ENCODE results near the gene UBQLN2. TPM values are rescaled to one million over a fixed set of nuclear protein-coding genes. Genes with fewer than 3 reads are reported as not detected.
A peak's percentile ranks its signal among the peaks of the same experiment; 100 is the strongest.
"Not testable (repeated sequence)": the region's sequence is repeated elsewhere in the genome, so short reads cannot be mapped to it uniquely, and the experiment has no call there.

Gene UBQLN2
- total and polyA plus RNA-seq, 10 donors, result 8.2 to 30.5 (median 26.1) TPM

DNA sequence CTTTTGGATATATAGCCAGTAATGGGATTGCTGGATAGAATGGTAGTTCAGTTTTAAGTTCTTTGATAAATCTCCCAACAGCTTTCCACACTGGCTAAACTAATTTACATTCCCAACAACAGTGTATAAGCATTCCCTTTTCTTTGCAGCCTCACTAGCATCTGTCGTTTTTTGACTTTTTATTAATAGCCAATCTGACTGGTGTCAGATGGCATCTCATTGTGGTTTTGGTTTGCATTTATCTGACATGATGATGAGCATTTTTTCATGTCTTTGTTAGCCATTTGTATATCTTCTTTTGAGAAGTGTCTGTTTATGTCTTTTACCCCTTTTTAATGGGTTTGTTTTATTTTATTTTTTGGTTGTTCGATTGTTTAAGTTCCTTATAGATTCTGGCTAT lies 13.3 kb downstream of the UBQLN2 start:
- no peak overlapping the region for H3K27ac ChIP-seq
- no peak for DNase-seq
- no peak overlapping the region for H3K4me3 ChIP-seq
- 77 to 97% (median 92%) methylated on average over 2 of the region's 2 CpGs for WGBS, 5 donors
- peaks cover 0 to 11% (median 0%) of the 10 kb centered on the region in 6 donors for H3K36me3 ChIP-seq
- H3K4me1 ChIP-seq, result no peaks in the 10 kb centered on the region
- intact Hi-C loops (cut with DNase I; ENCODE audit: low total_unique reads), result no loop called here
- no peak for TF ChIP-seq POLR2AphosphoS5 (IDR thresholded peaks at IDR 0.05)
- TF ChIP-seq CTCF (IDR thresholded peaks at IDR 0.05 in 8 of 11, conservative IDR thresholded peaks at IDR 0.05 in 3 of 11), result no peak
- no peak for TF ChIP-seq POLR2A (IDR thresholded peaks at IDR 0.05)
- H3K9me3 ChIP-seq, result peaks cover 0 to 16% (median 0%) of the 10 kb centered on the region in 8 donors
- no peaks in the 10 kb centered on the region for H3K27me3 ChIP-seq (replicated peaks in 1 of 7)

DNA sequence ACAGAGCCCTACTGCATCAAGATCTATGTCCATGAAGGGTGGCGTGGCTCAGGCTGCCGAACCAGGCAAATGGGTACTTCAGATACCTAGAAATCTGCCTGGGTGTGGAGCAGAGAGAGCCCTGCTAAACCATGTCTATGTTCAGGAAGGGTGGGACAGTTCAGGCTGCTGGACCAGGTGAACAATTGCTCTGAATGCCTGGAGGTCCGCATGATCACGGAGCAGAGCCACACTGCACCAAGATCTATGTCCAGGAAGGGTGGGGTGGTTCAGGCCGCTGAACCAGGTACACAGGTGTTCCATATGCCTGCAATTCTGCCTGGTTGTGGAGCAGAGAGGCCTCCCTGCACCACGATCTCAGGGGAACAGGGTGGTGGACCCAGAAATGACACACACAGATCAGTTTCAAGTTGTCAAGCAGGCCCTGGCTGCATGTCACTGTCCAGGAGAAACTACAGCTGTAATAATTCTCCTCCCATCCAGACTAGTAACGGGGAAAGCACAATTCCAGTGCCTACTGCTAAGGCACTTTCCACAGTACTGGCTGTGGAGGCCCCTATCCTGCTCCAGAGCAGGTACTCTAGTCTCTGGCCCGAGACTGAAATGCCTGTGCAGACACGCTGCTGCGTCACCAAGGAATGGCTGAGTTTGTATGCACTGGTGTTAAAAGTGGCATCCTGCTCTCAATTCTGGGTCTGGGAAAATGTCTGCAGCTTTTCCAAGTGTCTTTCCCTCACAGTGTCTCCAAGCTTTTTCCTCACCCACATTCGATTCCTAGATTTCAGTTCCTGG lies 25.2 kb downstream of the UBQLN2 start:
- no peak overlapping the region for H3K27ac ChIP-seq
- 81 to 98% (median 92%) methylated on average over 6 to 11 of the region's 11 CpGs for WGBS, 5 donors
- peak; percentile 63 for DNase-seq
- no peaks in the 10 kb centered on the region for H3K4me1 ChIP-seq
- TF ChIP-seq CTCF (IDR thresholded peaks at IDR 0.05 in 8 of 11, conservative IDR thresholded peaks at IDR 0.05 in 3 of 11) (no peak), POLR2A (IDR thresholded peaks at IDR 0.05) (no peak), POLR2AphosphoS5 (IDR thresholded peaks at IDR 0.05) (no peak)
- no peak overlapping the region for H3K4me3 ChIP-seq
- H3K9me3 ChIP-seq, result peaks cover 0 to 35% (median 10%) of the 10 kb centered on the region in 8 donors
- intact Hi-C loops (cut with DNase I; ENCODE audit: low total_unique reads), result no loop called here
- H3K27me3 ChIP-seq (replicated peaks in 1 of 7), result no peaks in the 10 kb centered on the region
- H3K36me3 ChIP-seq, result peaks cover 0 to 3% (median 0%) of the 10 kb centered on the region in 6 donors

DNA sequence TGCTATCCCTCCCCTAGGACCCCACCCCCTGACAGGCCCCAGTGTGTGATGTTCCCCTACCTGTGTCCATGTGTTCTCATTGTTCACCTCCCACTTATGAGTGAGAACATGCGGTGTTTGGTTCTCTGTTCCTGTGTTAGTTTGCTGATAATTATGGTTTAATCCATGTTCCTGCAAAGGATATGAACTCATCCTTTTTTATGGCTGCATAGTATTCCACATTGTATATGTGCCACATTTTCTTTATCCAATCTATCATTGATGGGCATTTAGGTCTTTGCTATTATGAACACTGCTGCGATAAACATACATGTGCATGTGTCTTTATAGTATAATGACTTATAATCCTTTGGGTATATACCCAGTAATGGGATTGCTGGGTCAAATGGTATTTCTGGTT lies 28.4 kb downstream of the UBQLN2 start:
- DNase-seq, result not testable (repeated sequence)

GRCh38 chrX:56600141-56600540 lies 36.7 kb downstream of the UBQLN2 start:
- TF ChIP-seq CTCF (IDR thresholded peaks at IDR 0.05 in 8 of 11, conservative IDR thresholded peaks at IDR 0.05 in 3 of 11), result no peak
- no peak for TF ChIP-seq POLR2AphosphoS5 (IDR thresholded peaks at IDR 0.05)
- no peak for TF ChIP-seq POLR2A (IDR thresholded peaks at IDR 0.05)
- H3K9me3 ChIP-seq, result peaks cover 0 to 26% (median 2%) of the 10 kb centered on the region in 8 donors
- no peak overlapping the region for H3K4me3 ChIP-seq
- DNase-seq, result no peak
- WGBS, 5 donors, result 76 to 93% (median 82%) methylated on average over 2 of the region's 2 CpGs
- peaks cover 0 to 20% (median under 1%) of the 10 kb centered on the region in 6 donors for H3K36me3 ChIP-seq
- no peak overlapping the region for H3K27ac ChIP-seq
- no peaks in the 10 kb centered on the region for H3K27me3 ChIP-seq (replicated peaks in 1 of 7)
- no peaks in the 10 kb centered on the region for H3K4me1 ChIP-seq
- intact Hi-C loops (cut with DNase I; ENCODE audit: low total_unique reads), result loop anchor here (10.0 kb wide), 1 partner anchor 65 kb away; no protein-coding TSS in a partner anchor

More for the DNA sequence above, 28.4 kb downstream of the UBQLN2 start:
- H3K27ac ChIP-seq; H3K27me3 ChIP-seq (replicated peaks in 1 of 7); intact Hi-C loops (cut with DNase I; ENCODE audit: low total_unique reads); H3K36me3 ChIP-seq; H3K4me3 ChIP-seq; H3K4me1 ChIP-seq: not testable (repeated sequence)
- peaks cover 0 to 44% (median 10%) of the 10 kb centered on the region in 8 donors for H3K9me3 ChIP-seq
- 74 to 100% (median 93%) methylated on average over 2 of the region's 2 CpGs for WGBS, 5 donors

Measured in spleen (tissue), 11 donors.